SU-DHL-6 (cell line): ENCODE data around the gene CDH23.

Experiments used
- H2AFZ ChIP-seq: fragments of 200-600 bp; sonication (generic); 2 replicates; pipeline ENCODE4 v1.6.1; 2014; ENCODE audit warnings: low read depth, mild to moderate bottlenecking, moderate library complexity, mixed read lengths, antibody characterized with exemption, low read length; ENCODE audit not compliant: severe bottlenecking
- H3F3A ChIP-seq: fragments of 200-600 bp; shearing (Covaris generic); 2 replicates; pipeline ENCODE4 v1.6.0; 2016; ENCODE audit warnings: antibody characterized with exemption, mild to moderate bottlenecking; ENCODE audit not compliant: insufficient read depth
- H3K27ac ChIP-seq: fragments of 200-600 bp; sonication (generic); 2 replicates; pipeline ENCODE4 v1.5.1; 2016; ENCODE audit warnings: low read depth, mild to moderate bottlenecking, low read length, moderate library complexity, mixed read lengths
- H3K27me3 ChIP-seq: fragments of 200-600 bp; sonication (generic), shearing (Covaris generic); 2 replicates; pipeline ENCODE4 v1.6.0; 2014; ENCODE audit warnings: mild to moderate bottlenecking, low read length
- H3K36me3 ChIP-seq: fragments of 200-600 bp; sonication (generic); 2 replicates; pipeline ENCODE4 v1.6.1; 2014; ENCODE audit warnings: mild to moderate bottlenecking, low read length, mixed read lengths
- H3K4me2 ChIP-seq: fragments of 300-600, 200-600 bp; shearing (Covaris generic), sonication (generic); 2 replicates; pipeline ENCODE4 v1.6.0; 2014; ENCODE audit warnings: low read length, low read depth, mild to moderate bottlenecking; ENCODE audit not compliant: poor library complexity, severe bottlenecking
- H3K4me3 ChIP-seq: fragments of 200-600 bp; sonication (generic); 2 replicates; pipeline ENCODE4 v1.5.1; 2014; ENCODE audit warnings: antibody characterized with exemption, low read length, mild to moderate bottlenecking, mixed read lengths; ENCODE audit not compliant: insufficient read depth, poor library complexity, severe bottlenecking
- H3K79me2 ChIP-seq: fragments of 200-600 bp; sonication (generic); 2 replicates; pipeline ENCODE4 v1.6.1; 2014; ENCODE audit warnings: mild to moderate bottlenecking, low read length, moderate library complexity; ENCODE audit not compliant: insufficient read depth
- H3K9ac ChIP-seq: fragments of 200-600 bp; sonication (generic); 2 replicates; pipeline ENCODE4 v1.7.0; 2014; ENCODE audit warnings: mild to moderate bottlenecking, low read length
- H3K9me2 ChIP-seq: fragments of 200-600 bp; sonication (generic); replicated peaks from 2 replicates; pipeline ENCODE4 v1.6.1; 2014; ENCODE audit warnings: low read length; ENCODE audit not compliant: insufficient read depth
- H3K9me3 ChIP-seq: fragments of 200-600 bp; sonication (generic); 2 replicates; pipeline ENCODE4 v1.6.1; 2014; ENCODE audit warnings: low read length, mixed read lengths; ENCODE audit not compliant: insufficient read depth
- H4K20me1 ChIP-seq: fragments of 200-600 bp; sonication (generic); 2 replicates; pipeline ENCODE4 v1.6.1; 2014; ENCODE audit warnings: low read depth, mild to moderate bottlenecking, antibody characterized with exemption, low read length, moderate library complexity, mixed read lengths
- CTCF ChIP-seq: fragments of 200-600 bp; sonication (generic); IDR thresholded peaks from one replicate; pipeline ENCODE4 v1.5.1; 2017; ENCODE audit warnings: antibody characterized with exemption, mild to moderate bottlenecking, low read length, moderate library complexity; ENCODE audit not compliant: insufficient read depth, poor library complexity, severe bottlenecking
- EZH2phosphoT487 ChIP-seq: fragments of 200-600 bp; sonication (generic), shearing (Covaris generic); conservative IDR thresholded peaks from 2 replicates; pipeline ENCODE4 v1.6.1; 2018; ENCODE audit warnings: mild to moderate bottlenecking, antibody characterized with exemption, low read length, moderate library complexity, mixed read lengths

CDH23 gene

GRCh38 chr10:71374481-71375233 lies 22.1 kb upstream of the CDH23 start:
- no peaks in the 10 kb centered on the region for H3K79me2 ChIP-seq
- H3K9ac ChIP-seq, result no peak overlapping the region
- no peak overlapping the region for H3K27ac ChIP-seq
- H3K36me3 ChIP-seq, result no peaks in the 10 kb centered on the region
- no peaks in the 10 kb centered on the region for H4K20me1 ChIP-seq
- H2AFZ ChIP-seq, result no peak overlapping the region
- H3K9me2 ChIP-seq, result no peaks in the 10 kb centered on the region
- no peak overlapping the region for H3K4me2 ChIP-seq
- TF ChIP-seq CTCF, result no peak
- no peak for TF ChIP-seq EZH2phosphoT487
- no peaks in the 10 kb centered on the region for H3K27me3 ChIP-seq
- no peaks in the 10 kb centered on the region for H3K9me3 ChIP-seq
- H3F3A ChIP-seq, result no peaks in the 10 kb centered on the region
- no peak overlapping the region for H3K4me3 ChIP-seq

GRCh38 chr10:71375952-71376351 lies 20.8 kb upstream of the CDH23 start:
- no peaks in the 10 kb centered on the region for H4K20me1 ChIP-seq
- H3K9me3 ChIP-seq, result no peaks in the 10 kb centered on the region
- H3K4me3 ChIP-seq, result no peak overlapping the region
- no peak overlapping the region for H2AFZ ChIP-seq
- no peak overlapping the region for H3K4me2 ChIP-seq
- no peaks in the 10 kb centered on the region for H3K36me3 ChIP-seq
- no peak for TF ChIP-seq EZH2phosphoT487
- TF ChIP-seq CTCF, result no peak
- H3K27ac ChIP-seq, result no peak overlapping the region
- H3K79me2 ChIP-seq, result no peaks in the 10 kb centered on the region
- no peaks in the 10 kb centered on the region for H3F3A ChIP-seq
- no peaks in the 10 kb centered on the region for H3K27me3 ChIP-seq
- no peaks in the 10 kb centered on the region for H3K9me2 ChIP-seq
- no peak overlapping the region for H3K9ac ChIP-seq

GRCh38 chr10:71378336-71379117 lies 18.2 kb upstream of the CDH23 start:
- Histone ChIP-seq H2AFZ (no peak overlapping the region), H3K4me3 (no peak overlapping the region), H3K27ac (no peak overlapping the region), H3K9me3 (no peaks in the 10 kb centered on the region), H3K36me3 (no peaks in the 10 kb centered on the region), H3K9ac (no peak overlapping the region), H3K9me2 (no peaks in the 10 kb centered on the region), H3K79me2 (no peaks in the 10 kb centered on the region), H3K4me2 (no peak overlapping the region), H3F3A (no peaks in the 10 kb centered on the region), H3K27me3 (no peaks in the 10 kb centered on the region), H4K20me1 (no peaks in the 10 kb centered on the region)
- TF ChIP-seq CTCF, result no peak
